Loucy (cell line): ENCODE data around the gene KDM4C.

Experiments
- EZH2phosphoT487 ChIP-seq: fragments of 200-600 bp; IDR thresholded peaks from 2 replicates; pipeline ENCODE4 v1.6.1; 2018; ENCODE audit warnings: antibody characterized with exemption, mild to moderate bottlenecking, moderate library complexity, borderline replicate concordance
- TF ChIP-seq, protein P1 (sequence below): fragments of 200-600 bp; sonication (generic); conservative IDR thresholded peaks from 2 replicates; pipeline ENCODE4 v1.5.1; 2014; ENCODE audit warnings: mild to moderate bottlenecking, antibody characterized with exemption, low read length

DNA sequence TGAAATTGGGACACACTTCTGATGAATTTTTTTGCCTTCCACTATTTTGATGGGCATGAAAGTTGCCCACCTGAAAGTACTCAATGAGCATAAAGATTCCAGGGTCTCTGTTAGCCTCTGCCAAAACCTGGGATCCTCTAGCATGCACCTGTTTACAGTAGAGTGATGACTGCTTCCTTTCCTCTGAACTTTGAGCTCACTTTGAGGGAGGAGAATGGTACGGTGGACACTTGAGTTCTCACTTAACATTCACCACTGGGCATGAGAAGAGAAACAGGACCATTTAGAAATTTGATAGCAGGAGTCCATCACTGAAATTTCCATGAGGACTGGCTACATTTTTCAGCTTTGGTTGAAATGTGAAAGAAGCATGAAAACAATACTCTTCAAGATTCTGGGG lies 374.8 kb downstream of the KDM4C start:
- TF ChIP-seq, protein P1, sequence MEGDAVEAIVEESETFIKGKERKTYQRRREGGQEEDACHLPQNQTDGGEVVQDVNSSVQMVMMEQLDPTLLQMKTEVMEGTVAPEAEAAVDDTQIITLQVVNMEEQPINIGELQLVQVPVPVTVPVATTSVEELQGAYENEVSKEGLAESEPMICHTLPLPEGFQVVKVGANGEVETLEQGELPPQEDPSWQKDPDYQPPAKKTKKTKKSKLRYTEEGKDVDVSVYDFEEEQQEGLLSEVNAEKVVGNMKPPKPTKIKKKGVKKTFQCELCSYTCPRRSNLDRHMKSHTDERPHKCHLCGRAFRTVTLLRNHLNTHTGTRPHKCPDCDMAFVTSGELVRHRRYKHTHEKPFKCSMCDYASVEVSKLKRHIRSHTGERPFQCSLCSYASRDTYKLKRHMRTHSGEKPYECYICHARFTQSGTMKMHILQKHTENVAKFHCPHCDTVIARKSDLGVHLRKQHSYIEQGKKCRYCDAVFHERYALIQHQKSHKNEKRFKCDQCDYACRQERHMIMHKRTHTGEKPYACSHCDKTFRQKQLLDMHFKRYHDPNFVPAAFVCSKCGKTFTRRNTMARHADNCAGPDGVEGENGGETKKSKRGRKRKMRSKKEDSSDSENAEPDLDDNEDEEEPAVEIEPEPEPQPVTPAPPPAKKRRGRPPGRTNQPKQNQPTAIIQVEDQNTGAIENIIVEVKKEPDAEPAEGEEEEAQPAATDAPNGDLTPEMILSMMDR, result no peak
- no peak for TF ChIP-seq EZH2phosphoT487
